ENCODE data around the gene RP2.

- no peak for TF ChIP-seq EZH2 (IDR thresholded peaks at IDR 0.05; ENCODE audit: insufficient read depth, poor library complexity, severe bottlenecking)
- TF ChIP-seq EZH2phosphoT487 (IDR thresholded peaks at IDR 0.05; ENCODE audit: insufficient read depth, low read depth) = no peak
Observed at GRCh38 chrX:46920235-46920634, 83.4 kb downstream of the RP2 start.

Measured in GM23248 (cell line).